Thyroid gland (tissue), 4 donors: ENCODE data around the gene TMED4. TPM values are rescaled to one million over a fixed set of nuclear protein-coding genes. Genes with fewer than 3 reads are reported as not detected.

ENCODE experiments used
- DNase-seq, 2 donors: peaks; one replicate each; pipeline ENCODE4 v3.0.0-alpha.2; 2019
- H3K27ac ChIP-seq, 3 donors: fragments of 200-600 bp; sonication (generic); 1 replicate in 2 of 3; 2 replicates in 1 of 3; pipeline ENCODE4 v1.5.1; 2016 to 2019; ENCODE audit warnings: mild to moderate bottlenecking in 1 of 3, moderate library complexity in 1 of 3
- H3K27me3 ChIP-seq: fragments of 200-600 bp; sonication (generic); one replicate; pipeline ENCODE4 v1.5.1; 2019
- H3K36me3 ChIP-seq, 2 donors: fragments of 200-600 bp; sonication (generic); one replicate each; pipeline ENCODE4 v1.5.1; 2016 to 2019
- H3K4me1 ChIP-seq, 2 donors: fragments of 200-600 bp; sonication (generic); one replicate each; pipeline ENCODE4 v1.5.1; 2017 to 2019
- H3K4me3 ChIP-seq, 3 donors: fragments of 200-600 bp; sonication (generic); replicated peaks in 1 of 3; 1 replicate in 2 of 3; 2 replicates in 1 of 3; pipeline ENCODE4 v1.5.1; 2016; ENCODE audit warnings: mild to moderate bottlenecking in 1 of 3
- H3K9me3 ChIP-seq: fragments of 200-600 bp; sonication (generic); one replicate; pipeline ENCODE4 v1.5.1; 2017
- CTCF ChIP-seq, 6 experiments: fragments of 200-600 bp in 3 of 6; fragments of 450-650 bp in 3 of 6; sonication (generic) in 3 of 6; IDR thresholded peaks; one replicate each; pipeline ENCODE4 v1.5.1; 2016 to 2019; ENCODE audit warnings: antibody characterized with exemption in 6 of 6, mild to moderate bottlenecking in 2 of 6, inconsistent platforms in 1 of 6, moderate library complexity in 1 of 6
- POLR2A ChIP-seq, 2 donors: fragments of 450-650 bp; IDR thresholded peaks; one replicate each; pipeline ENCODE4 v1.6.1; 2017; ENCODE audit warnings: antibody characterized with exemption in 2 of 2, mild to moderate bottlenecking in 2 of 2, moderate library complexity in 1 of 2
- WGBS, 2 donors: methylation state at CpG; one replicate each; pipeline ENCODE4 v1.1.5; 2017; 5-methylcytosine and 5-hydroxymethylcytosine counted together
- intact Hi-C: fragments of 100-400 bp; cut with DNase I; formaldehyde crosslinking; loops from one replicate; pipeline ENCODE4 v1.15.1; 2023
- total RNA-seq, 4 donors: library from RNA; depleted of rRNA; stranded (reverse); fragments of >200 nt; gene quantifications; one replicate each; pipeline ENCODE4 v1.2.3, GENCODE V29; 2016

The TMED4 gene
- total RNA-seq, 4 donors from 2014 or later, result 240 to 522 (median 435) TPM

- intact Hi-C loops, result no loop called here
- Histone ChIP-seq H3K4me3 (peak within 1 kb of the TSS; percentile 62 to 92 (median 83)), H3K4me1 (peaks cover 17 to 30% of the 10 kb centered on the region in 2 donors), H3K9me3 (no peaks in the 10 kb centered on the region), H3K27ac (peak within 1 kb of the TSS; percentile 63 to 84 (median 74)), H3K27me3 (no peaks in the 10 kb centered on the region), H3K36me3 (peaks cover 38 to 44% of the 10 kb centered on the region in 2 donors)
- WGBS, 2 donors, result 0 to 1% methylated on average over 34 to 60 of the region's 74 CpGs
- TF ChIP-seq POLR2A (IDR thresholded peaks at IDR 0.05) (peak in 1 of 2 donors; percentile 80), CTCF (IDR thresholded peaks at IDR 0.05) (no peak)
- peak; percentile 94 to 95 for DNase-seq
These were observed 8.4 kb downstream of the TMED4 start, which contains the start of gene DDX56 for GRCh38 chr7:44573464-44574286. Gene DDX56 (minus strand): TSS chr7:44573908. CDS start chr7:44573895, 13 bp downstream.

DNA sequence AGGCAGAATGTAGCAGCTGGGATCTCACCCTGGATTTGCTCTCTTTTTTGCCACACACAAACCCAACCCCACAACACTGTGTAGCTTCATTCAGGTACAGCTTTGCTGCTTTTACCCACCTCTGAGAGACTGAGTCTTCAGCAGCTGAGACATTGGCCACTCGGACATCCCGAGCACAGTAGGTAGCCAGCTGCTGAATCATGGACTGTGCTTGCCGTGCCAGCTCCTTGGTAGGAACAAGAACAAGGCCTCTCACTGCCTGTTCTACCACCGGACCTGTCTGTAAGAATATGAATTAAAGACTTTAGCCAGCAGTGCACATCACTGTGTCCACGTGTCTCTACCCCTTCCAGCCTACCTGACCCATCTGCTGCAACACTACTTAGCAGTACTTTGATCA, 9.3 kb downstream of the TMED4 start:
- intact Hi-C loops, result no loop called here
- TF ChIP-seq POLR2A (IDR thresholded peaks at IDR 0.05) (no peak), CTCF (IDR thresholded peaks at IDR 0.05) (no peak)
- peak overlapping the region in 2 of 3 donors; percentile 63 to 84 for H3K27ac ChIP-seq
- DNase-seq, result no peak
- peak overlapping the region in 2 of 3 donors; percentile 83 to 92 for H3K4me3 ChIP-seq
- H3K36me3 ChIP-seq, result peaks cover 42 to 48% of the 10 kb centered on the region in 2 donors
- H3K27me3 ChIP-seq, result no peaks in the 10 kb centered on the region
- H3K9me3 ChIP-seq, result no peaks in the 10 kb centered on the region
- WGBS, 2 donors, result 72 to 81% methylated on average over 5 of the region's 5 CpGs
- H3K4me1 ChIP-seq, result peaks cover 17 to 24% of the 10 kb centered on the region in 2 donors

DNA sequence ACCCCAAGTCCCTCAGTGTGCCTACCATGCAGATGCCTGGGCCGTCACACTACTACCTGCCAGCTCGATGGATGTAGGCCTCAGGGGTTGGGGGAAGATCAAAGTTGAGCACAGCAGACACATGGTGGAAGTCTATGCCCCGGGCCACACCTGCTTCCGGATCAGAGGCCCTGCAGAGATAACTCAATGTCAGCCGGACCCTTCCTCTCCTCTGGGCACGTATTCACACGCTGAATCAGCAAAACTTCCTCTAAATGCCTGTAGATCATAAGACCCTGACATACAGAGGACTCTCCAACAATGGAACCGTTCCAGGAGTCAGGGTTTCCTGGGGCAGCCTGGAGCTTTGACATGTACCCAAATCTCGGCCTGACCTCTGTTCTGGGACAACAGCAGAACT, 12.1 kb downstream of the TMED4 start:
- no peak overlapping the region for H3K27ac ChIP-seq
- no peak for TF ChIP-seq CTCF (IDR thresholded peaks at IDR 0.05)
- no peak for TF ChIP-seq POLR2A (IDR thresholded peaks at IDR 0.05)
- no peaks in the 10 kb centered on the region for H3K9me3 ChIP-seq
- H3K4me1 ChIP-seq, result peaks cover 14 to 22% of the 10 kb centered on the region in 2 donors
- DNase-seq, result no peak
- WGBS, 2 donors, result 92 to 96% methylated on average over 9 of the region's 9 CpGs
- intact Hi-C loops, result loop anchor here (10.0 kb wide), 2 partner anchors 325 to 565 kb away; no protein-coding TSS in a partner anchor
- H3K4me3 ChIP-seq, result no peak overlapping the region
- peaks cover 53 to 68% of the 10 kb centered on the region in 2 donors for H3K36me3 ChIP-seq
- H3K27me3 ChIP-seq, result no peaks in the 10 kb centered on the region

DNA sequence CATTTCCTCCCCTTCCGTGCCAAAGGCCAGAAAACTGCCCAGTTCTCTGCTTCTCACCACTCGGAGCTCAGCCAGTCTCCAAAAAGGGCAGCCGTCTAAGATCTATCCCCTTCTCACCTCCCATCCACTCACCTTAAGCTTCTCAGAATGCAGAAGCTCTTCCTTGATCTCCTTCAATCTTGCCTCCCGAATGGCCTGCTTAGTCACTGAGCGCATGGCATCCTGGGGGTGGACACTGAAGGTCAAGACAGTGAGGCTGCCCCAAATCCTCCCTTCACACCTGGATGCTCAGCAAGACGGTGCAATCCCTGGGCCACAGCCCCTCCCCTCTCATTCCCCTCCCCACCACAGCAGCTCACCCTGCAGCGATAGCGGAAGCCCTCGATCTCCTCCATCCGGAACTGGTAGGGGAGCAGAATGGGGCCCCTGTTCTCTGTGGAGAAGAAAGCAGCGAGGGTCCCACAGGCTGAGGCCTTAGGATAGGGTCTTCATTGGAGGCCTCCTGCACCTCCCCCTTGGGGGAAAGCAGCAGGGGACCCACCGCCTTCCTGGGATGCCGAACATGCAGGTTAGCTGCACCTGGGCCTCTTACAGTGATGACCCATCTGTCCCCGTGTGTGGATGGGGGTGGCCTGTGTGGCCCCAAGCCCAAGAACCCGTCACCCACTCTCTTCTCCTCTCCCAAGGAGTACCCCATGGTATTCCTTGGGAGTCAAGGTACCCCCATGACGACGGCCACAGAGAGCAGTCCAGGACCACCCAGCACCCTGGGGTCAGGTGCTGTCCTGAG, 13.1 kb downstream of the TMED4 start:
- intact Hi-C loops, result loop anchor here (10.0 kb wide), 2 partner anchors 324 to 566 kb away; no protein-coding TSS in a partner anchor
- H3K27ac ChIP-seq, result no peak overlapping the region
- peaks cover 7 to 14% of the 10 kb centered on the region in 2 donors for H3K4me1 ChIP-seq
- no peak for DNase-seq
- no peaks in the 10 kb centered on the region for H3K9me3 ChIP-seq
- 82 to 88% methylated on average over 9 to 13 of the region's 17 CpGs for WGBS, 2 donors
- H3K27me3 ChIP-seq, result no peaks in the 10 kb centered on the region
- no peak overlapping the region for H3K4me3 ChIP-seq
- H3K36me3 ChIP-seq, result peaks cover 57 to 69% of the 10 kb centered on the region in 2 donors
- TF ChIP-seq POLR2A (IDR thresholded peaks at IDR 0.05) (no peak), CTCF (IDR thresholded peaks at IDR 0.05) (no peak)
